Liver (tissue), 3 donors: ENCODE data around the gene TNFSF4.

Experiments used
- CTCF ChIP-seq: fragments of 150-350 bp; IDR thresholded peaks from 2 replicates; pipeline ENCODE4 v1.5.1; 2017; ENCODE audit warnings: improper control_type of control experiment, low read depth, low read length; ENCODE audit not compliant: missing input control
- MAX ChIP-seq: IDR thresholded peaks from 2 replicates; pipeline ENCODE4 v1.6.1; 2016; ENCODE audit warnings: antibody characterized with exemption
- RAD21 ChIP-seq, 2 donors: IDR thresholded peaks; 2 replicates each; pipeline ENCODE4 v1.6.1; 2016; ENCODE audit warnings: antibody characterized with exemption in 2 of 2, mild to moderate bottlenecking in 2 of 2
- REST ChIP-seq: IDR thresholded peaks from 2 replicates; pipeline ENCODE4 v1.6.1; 2016; ENCODE audit warnings: antibody characterized with exemption, mild to moderate bottlenecking
- SP1 ChIP-seq: IDR thresholded peaks from 2 replicates; pipeline ENCODE4 v1.6.1; 2018; ENCODE audit warnings: antibody characterized with exemption, mild to moderate bottlenecking
- YY1 ChIP-seq: IDR thresholded peaks from 2 replicates; pipeline ENCODE4 v1.6.1; 2016; ENCODE audit warnings: antibody characterized with exemption, mild to moderate bottlenecking
- donor health status: healthy.
- donor health status: healthy.

- no peak for TF ChIP-seq CTCF
- peak; percentile 89 for TF ChIP-seq YY1
- TF ChIP-seq REST, result peak; percentile 54
- peak; percentile 93 for TF ChIP-seq SP1
- peak; percentile 68 to 76 for TF ChIP-seq RAD21 (IDR thresholded peaks at IDR 0.05)
- TF ChIP-seq MAX, result peak; percentile 99
These were observed 16.8 kb downstream of the TNFSF4 start for GRCh38 chr1:173190101-173190936.
